HG03280 (cell line): Measurements from ENCODE around the gene SPTBN1.
"Not testable (repeated sequence)": the region's sequence is repeated elsewhere in the genome, so short reads cannot be mapped to it uniquely, and the experiment has no call there.

Source experiments
- ATAC-seq: cut with Tn5 transposase; IDR thresholded peaks from one replicate; pipeline ENCODE4 v1.9.1; 2021; ENCODE audit warnings: mild to moderate bottlenecking, moderate library complexity; ENCODE audit not compliant: unreplicated experiment

Gene SPTBN1

GRCh38 chr2:54524226-54524991 is 68.3 kb downstream of the SPTBN1 start:
- no peak for ATAC-seq

GRCh38 chr2:54525321-54525720 is 69.2 kb downstream of the SPTBN1 start:
- no peak for ATAC-seq

- ATAC-seq = no peak
Measured at GRCh38 chr2:54526226-54526879, 70.2 kb downstream of the SPTBN1 start.

GRCh38 chr2:54528311-54528955 is 72.3 kb downstream of the SPTBN1 start:
- no peak for ATAC-seq

GRCh38 chr2:54529518-54529917 is 73.4 kb downstream of the SPTBN1 start:
- not testable (repeated sequence) for ATAC-seq

GRCh38 chr2:54529935-54530334 is 73.8 kb downstream of the SPTBN1 start:
- peak; percentile 53 for ATAC-seq

- ATAC-seq = no peak
Measured at GRCh38 chr2:54531558-54531957, 75.4 kb downstream of the SPTBN1 start.

GRCh38 chr2:54534221-54534620 is 78.1 kb downstream of the SPTBN1 start:
- no peak for ATAC-seq

GRCh38 chr2:54534625-54535024 is 78.5 kb downstream of the SPTBN1 start:
- ATAC-seq = no peak

GRCh38 chr2:54535599-54536195 is 79.6 kb downstream of the SPTBN1 start:
- no peak for ATAC-seq

- no peak for ATAC-seq
Measured at GRCh38 chr2:54536720-54537119, 80.6 kb downstream of the SPTBN1 start.

GRCh38 chr2:54538537-54538936 is 82.4 kb downstream of the SPTBN1 start:
- ATAC-seq = no peak

GRCh38 chr2:54539683-54540082 is 83.6 kb downstream of the SPTBN1 start:
- no peak for ATAC-seq

GRCh38 chr2:54540194-54540593 is 84.1 kb downstream of the SPTBN1 start:
- ATAC-seq = no peak

- no peak for ATAC-seq
Measured at GRCh38 chr2:54541995-54542394, 85.9 kb downstream of the SPTBN1 start.

GRCh38 chr2:54543733-54544396 is 87.7 kb downstream of the SPTBN1 start:
- ATAC-seq = no peak

- ATAC-seq = no peak
Measured at GRCh38 chr2:54545702-54546450, 89.7 kb downstream of the SPTBN1 start.

- ATAC-seq = no peak
Measured at GRCh38 chr2:54546518-54546917, 90.4 kb downstream of the SPTBN1 start.

GRCh38 chr2:54546923-54547720 is 91.0 kb downstream of the SPTBN1 start:
- ATAC-seq = no peak

GRCh38 chr2:54549430-54549829 is 93.3 kb downstream of the SPTBN1 start:
- no peak for ATAC-seq
